CD4-positive, alpha-beta memory T cell (primary cell): ENCODE measurements around the gene ACAP2. TPM values are rescaled to one million over a fixed set of nuclear protein-coding genes. Genes with fewer than 3 reads are reported as not detected.

Experiments used
- CTCF ChIA-PET: fragments of 350-600 bp; sonication (Branson Sonifier 250); formaldehyde crosslinking; loops from one replicate; lab custom pipeline; 2021; ENCODE audit warnings: inconsistent platforms; ENCODE audit not compliant: partially characterized antibody; lab: Charles Lee
- POLR2A ChIA-PET: fragments of 350-600 bp; sonication (Branson Sonifier 250); formaldehyde crosslinking; loops from one replicate; lab custom pipeline; 2021; ENCODE audit not compliant: partially characterized antibody; lab: Charles Lee
- DNase-seq, 5 donors: peaks; one replicate each; pipeline versions ENCODE4 v3.0.0 to v3.0.0-alpha.2; 2020 to 2022; ENCODE audit warnings: mixed read lengths in 1 of 5
- H3K27ac ChIP-seq: one replicate; pipeline ENCODE4 v1.7.0; 2013; ENCODE audit warnings: low read depth, low read length
- H3K27me3 ChIP-seq: 2 replicates; pipeline ENCODE4 v1.7.0; 2013; ENCODE audit warnings: mild to moderate bottlenecking, low read length, moderate library complexity; ENCODE audit not compliant: insufficient read depth
- H3K36me3 ChIP-seq: 2 replicates; pipeline ENCODE4 v1.7.0; 2013; ENCODE audit warnings: mild to moderate bottlenecking, low read length, moderate library complexity; ENCODE audit not compliant: insufficient read depth
- H3K4me1 ChIP-seq: 2 replicates; pipeline ENCODE4 v1.7.0; 2013; ENCODE audit warnings: mild to moderate bottlenecking, low read length, moderate library complexity; ENCODE audit not compliant: insufficient read depth
- H3K4me3 ChIP-seq, 2 donors: one replicate each; pipeline ENCODE4 v1.7.0; 2013; ENCODE audit warnings: low read length in 2 of 2, mild to moderate bottlenecking in 1 of 2
- H3K9me3 ChIP-seq, 2 donors: one replicate each; pipeline ENCODE4 v1.7.0; 2013; ENCODE audit warnings: low read length in 2 of 2, control low read depth in 1 of 2; ENCODE audit not compliant: control insufficient read depth in 1 of 2
- H3K27ac Mint-ChIP-seq, 7 donors: one replicate each; pipeline ENCODE4 v1.8.0; 2020 to 2021; ENCODE audit warnings: mixed read lengths in 7 of 7, mild to moderate bottlenecking in 6 of 7, inconsistent platforms in 3 of 7, moderate library complexity in 3 of 7
- H3K27me3 Mint-ChIP-seq, 2 donors: one replicate each; pipeline ENCODE4 v1.8.0; 2020 to 2021; ENCODE audit warnings: mixed read lengths in 2 of 2
- H3K36me3 Mint-ChIP-seq, 2 donors: one replicate each; pipeline ENCODE4 v1.8.0; 2020 to 2021; ENCODE audit warnings: mixed read lengths in 2 of 2, inconsistent platforms in 1 of 2, mild to moderate bottlenecking in 1 of 2
- H3K4me1 Mint-ChIP-seq, 4 donors: one replicate each; pipeline ENCODE4 v1.8.0; 2020 to 2021; ENCODE audit warnings: mixed read lengths in 4 of 4, mild to moderate bottlenecking in 1 of 4
- H3K4me3 Mint-ChIP-seq, 8 donors: one replicate each; pipeline ENCODE4 v1.8.0; 2020 to 2021; ENCODE audit warnings: mixed read lengths in 8 of 8, mild to moderate bottlenecking in 7 of 8, moderate library complexity in 6 of 8, inconsistent platforms in 3 of 8
- H3K9me3 Mint-ChIP-seq, 8 donors: one replicate each; pipeline ENCODE4 v1.8.0; 2020 to 2021; ENCODE audit warnings: mixed read lengths in 8 of 8, mild to moderate bottlenecking in 5 of 8, inconsistent platforms in 3 of 8, moderate library complexity in 1 of 8
- intact Hi-C: fragments of 100-400 bp; cut with micrococcal nuclease; formaldehyde crosslinking; loops from one replicate; pipeline ENCODE4 v1.15.1; 2023
- polyA plus RNA-seq, 2 donors: library from polyadenylated mRNA; unstranded; fragments of 300-500 nt; fragmentation: Illumina TruSeq; gene quantifications; one replicate each; pipeline ENCODE4 v1.2.3, GENCODE V29; 2021
- total RNA-seq, 2 experiments: library from RNA; stranded (reverse); gene quantifications; one replicate each; pipeline ENCODE4 v1.2.3, GENCODE V29; 2021

Gene ACAP2
- total and polyA plus RNA-seq, 4 experiments from 2014 or later: 40.9 to 73.5 (median 63.1) TPM

GRCh38 chr3:195248281-195248680, 194.5 kb downstream of the ACAP2 start:
- no peaks in the 10 kb centered on the region for H3K27me3 Mint-ChIP-seq
- ChIA-PET CTCF (no interaction called here), POLR2A (no interaction called here)
- peak overlapping the region in 1 of 7 donors; percentile 9 for H3K27ac Mint-ChIP-seq
- H3K36me3 ChIP-seq: no peaks in the 10 kb centered on the region
- peaks cover 9 to 15% (median 11%) of the 10 kb centered on the region in 4 donors for H3K4me1 Mint-ChIP-seq
- peaks cover 3 to 17% of the 10 kb centered on the region in 2 donors for H3K36me3 Mint-ChIP-seq
- no peaks in the 10 kb centered on the region for H3K9me3 ChIP-seq
- H3K9me3 Mint-ChIP-seq: no peaks in the 10 kb centered on the region
- intact Hi-C loops: no loop called here
- H3K27me3 ChIP-seq: no peaks in the 10 kb centered on the region
- no peak for DNase-seq
- no peak overlapping the region for H3K4me3 ChIP-seq
- H3K27ac ChIP-seq: no peak overlapping the region
- peaks cover 4% of the 10 kb centered on the region for H3K4me1 ChIP-seq
- H3K4me3 Mint-ChIP-seq: no peak overlapping the region

DNA sequence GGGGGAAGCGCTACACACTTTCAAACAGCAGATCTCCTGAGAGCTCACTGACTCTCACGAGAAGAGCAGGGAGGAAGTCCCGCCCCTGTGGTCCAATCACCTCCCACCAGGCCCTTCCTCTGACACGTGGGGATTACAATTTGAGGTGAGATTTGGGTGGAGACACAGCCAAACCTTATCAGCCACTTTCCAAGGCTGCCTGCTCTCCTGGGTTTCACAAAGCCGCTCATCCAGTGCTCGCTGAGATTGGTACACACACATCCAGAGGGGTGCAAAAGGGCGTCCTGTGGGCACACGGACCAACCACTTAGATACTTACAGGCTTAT, 195.0 kb downstream of the ACAP2 start:
- H3K27me3 Mint-ChIP-seq: no peaks in the 10 kb centered on the region
- ChIA-PET CTCF (no interaction called here), POLR2A (no interaction called here)
- no peak for DNase-seq
- Histone ChIP-seq H3K9me3 (no peaks in the 10 kb centered on the region), H3K27ac (no peak overlapping the region), H3K4me1 (peaks cover 1% of the 10 kb centered on the region), H3K36me3 (no peaks in the 10 kb centered on the region), H3K27me3 (no peaks in the 10 kb centered on the region), H3K4me3 (no peak overlapping the region)
- H3K36me3 Mint-ChIP-seq: peaks cover 3 to 17% of the 10 kb centered on the region in 2 donors
- H3K27ac Mint-ChIP-seq: no peak overlapping the region
- intact Hi-C loops: no loop called here
- peaks cover 8 to 15% (median 10%) of the 10 kb centered on the region in 4 donors for H3K4me1 Mint-ChIP-seq
- no peak overlapping the region for H3K4me3 Mint-ChIP-seq
- no peaks in the 10 kb centered on the region for H3K9me3 Mint-ChIP-seq

GRCh38 chr3:195247086-195247862, 195.5 kb downstream of the ACAP2 start:
- CTCF ChIA-PET: no interaction called here
- no peak for DNase-seq
- H3K4me3 Mint-ChIP-seq: no peak overlapping the region

GRCh38 chr3:195246581-195246995, 196.2 kb downstream of the ACAP2 start:
- no peaks in the 10 kb centered on the region for H3K27me3 Mint-ChIP-seq

More at GRCh38 chr3:195247086-195247862, 195.5 kb downstream of the ACAP2 start:
- no peaks in the 10 kb centered on the region for H3K9me3 ChIP-seq
- POLR2A ChIA-PET: no interaction called here
- H3K36me3 Mint-ChIP-seq: peaks cover 3 to 17% of the 10 kb centered on the region in 2 donors
- no peaks in the 10 kb centered on the region for H3K4me1 ChIP-seq
- intact Hi-C loops: no loop called here
- H3K27ac Mint-ChIP-seq: no peak overlapping the region
- no peaks in the 10 kb centered on the region for H3K27me3 ChIP-seq
- H3K36me3 ChIP-seq: no peaks in the 10 kb centered on the region
- peaks cover 5 to 15% (median 10%) of the 10 kb centered on the region in 4 donors for H3K4me1 Mint-ChIP-seq
- no peak overlapping the region for H3K27ac ChIP-seq
- no peak overlapping the region for H3K4me3 ChIP-seq
- no peaks in the 10 kb centered on the region for H3K27me3 Mint-ChIP-seq
- no peaks in the 10 kb centered on the region for H3K9me3 Mint-ChIP-seq

GRCh38 chr3:195245531-195245951, 197.3 kb downstream of the ACAP2 start:
- H3K4me3 ChIP-seq: no peak overlapping the region
- H3K36me3 Mint-ChIP-seq: peaks cover 3 to 22% of the 10 kb centered on the region in 2 donors
- H3K27me3 Mint-ChIP-seq: no peaks in the 10 kb centered on the region
- no peak for DNase-seq
- no peak overlapping the region for H3K4me3 Mint-ChIP-seq
- no peaks in the 10 kb centered on the region for H3K27me3 ChIP-seq
- H3K4me1 ChIP-seq: no peaks in the 10 kb centered on the region
- H3K36me3 ChIP-seq: no peaks in the 10 kb centered on the region
- peak overlapping the region in 1 of 7 donors; percentile 17 for H3K27ac Mint-ChIP-seq
- H3K4me1 Mint-ChIP-seq: peaks cover 3 to 12% (median 5%) of the 10 kb centered on the region in 4 donors
- POLR2A ChIA-PET: no interaction called here
- no peaks in the 10 kb centered on the region for H3K9me3 Mint-ChIP-seq
- intact Hi-C loops: no loop called here
- no peaks in the 10 kb centered on the region for H3K9me3 ChIP-seq
- H3K27ac ChIP-seq: no peak overlapping the region
- CTCF ChIA-PET: interaction anchor here (0.8 kb wide), 1 partner anchor 12 kb away, joined by 3 read pairs; no protein-coding TSS in a partner anchor

More at GRCh38 chr3:195246581-195246995, 196.2 kb downstream of the ACAP2 start:
- Mint-ChIP-seq H3K27ac (no peak overlapping the region), H3K4me3 (no peak overlapping the region), H3K4me1 (peaks cover 5 to 15% (median 8%) of the 10 kb centered on the region in 4 donors), H3K9me3 (no peaks in the 10 kb centered on the region), H3K36me3 (peaks cover 3 to 20% of the 10 kb centered on the region in 2 donors)
- no peak overlapping the region for H3K4me3 ChIP-seq
- no peak overlapping the region for H3K27ac ChIP-seq
- no peak for DNase-seq
- no peaks in the 10 kb centered on the region for H3K4me1 ChIP-seq
- no peaks in the 10 kb centered on the region for H3K27me3 ChIP-seq
- intact Hi-C loops: no loop called here
- CTCF ChIA-PET: no interaction called here
- H3K9me3 ChIP-seq: no peaks in the 10 kb centered on the region
- POLR2A ChIA-PET: no interaction called here
- H3K36me3 ChIP-seq: no peaks in the 10 kb centered on the region

GRCh38 chr3:195241592-195242355, 201.0 kb downstream of the ACAP2 start:
- CTCF ChIA-PET: no interaction called here
- H3K36me3 Mint-ChIP-seq: peaks cover 14 to 35% of the 10 kb centered on the region in 2 donors

DNA sequence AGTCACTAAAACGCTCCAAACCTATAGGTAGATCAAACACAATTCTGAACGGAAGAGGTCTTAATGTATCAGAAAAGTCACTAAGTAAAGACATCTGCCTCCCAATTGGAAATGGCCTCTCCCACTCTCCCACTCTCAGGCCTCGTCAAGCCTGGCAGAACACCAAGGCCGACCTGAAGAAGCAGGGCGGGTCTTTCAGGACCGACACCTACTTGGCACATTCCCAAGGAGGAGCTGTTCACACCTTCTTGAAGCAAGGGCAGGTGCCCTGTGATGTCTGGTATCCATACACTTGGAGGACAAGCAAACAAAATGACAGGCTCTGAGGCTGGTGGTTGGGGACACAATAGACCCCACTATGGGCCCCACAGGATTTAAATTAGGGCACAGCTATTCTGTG, 201.9 kb downstream of the ACAP2 start:
- DNase-seq: no peak
- intact Hi-C loops: no loop called here
- Mint-ChIP-seq H3K4me3 (no peak overlapping the region), H3K27ac (no peak overlapping the region), H3K27me3 (no peaks in the 10 kb centered on the region), H3K9me3 (peaks cover 0 to 19% (median 9%) of the 10 kb centered on the region in 8 donors), H3K4me1 (peaks cover 0 to 2% (median under 1%) of the 10 kb centered on the region in 4 donors), H3K36me3 (peaks cover 11 to 33% of the 10 kb centered on the region in 2 donors)
- no peaks in the 10 kb centered on the region for H3K4me1 ChIP-seq
- POLR2A ChIA-PET: no interaction called here
- CTCF ChIA-PET: no interaction called here
- H3K4me3 ChIP-seq: no peak overlapping the region
- no peaks in the 10 kb centered on the region for H3K27me3 ChIP-seq
- no peaks in the 10 kb centered on the region for H3K9me3 ChIP-seq
- no peak overlapping the region for H3K27ac ChIP-seq
- H3K36me3 ChIP-seq: no peaks in the 10 kb centered on the region

More at GRCh38 chr3:195241592-195242355, 201.0 kb downstream of the ACAP2 start:
- Histone ChIP-seq H3K4me3 (no peak overlapping the region), H3K27ac (no peak overlapping the region), H3K27me3 (no peaks in the 10 kb centered on the region), H3K36me3 (no peaks in the 10 kb centered on the region), H3K9me3 (no peaks in the 10 kb centered on the region), H3K4me1 (no peaks in the 10 kb centered on the region)
- intact Hi-C loops: no loop called here
- DNase-seq: no peak
- peak overlapping the region in 1 of 7 donors; percentile 41 for H3K27ac Mint-ChIP-seq
- POLR2A ChIA-PET: no interaction called here
- H3K27me3 Mint-ChIP-seq: no peaks in the 10 kb centered on the region
- H3K9me3 Mint-ChIP-seq: peaks cover 0 to 15% (median 9%) of the 10 kb centered on the region in 8 donors
- H3K4me1 Mint-ChIP-seq: peaks cover 0 to 3% (median under 1%) of the 10 kb centered on the region in 4 donors
- H3K4me3 Mint-ChIP-seq: no peak overlapping the region
